ENCODE data around the gene QSOX2.

Gene QSOX2

GRCh38 chr9:136285501-136286358 lies 40.1 kb upstream of the QSOX2 start:
- H2AFZ ChIP-seq (ENCODE audit: low read length) = no peak overlapping the region
- H3F3A ChIP-seq (ENCODE audit: insufficient read depth, low read length) = no peaks in the 10 kb centered on the region
- H3K9ac ChIP-seq (ENCODE audit: low read length) = no peak overlapping the region
- H3K4me1 ChIP-seq (ENCODE audit: low read length) = peaks cover 3% of the 10 kb centered on the region; the same call in 1 of the 2 replicates
- DNase-seq = no peak
- H3K36me3 ChIP-seq (replicated peaks; ENCODE audit: insufficient read depth, low read length) = no peaks in the 10 kb centered on the region
- H3K27me3 ChIP-seq (replicated peaks; ENCODE audit: insufficient read depth, low read length) = peaks cover 86% of the 10 kb centered on the region
- no peak overlapping the region for H3K4me3 ChIP-seq (ENCODE audit: low read length)
- H3K4me2 ChIP-seq (ENCODE audit: low read depth, low read length) = no peak overlapping the region
- H3K79me2 ChIP-seq (ENCODE audit: low read length) = no peaks in the 10 kb centered on the region
- no peaks in the 10 kb centered on the region for H3K9me3 ChIP-seq (replicated peaks; ENCODE audit: insufficient read depth, low read length)
- no peaks in the 10 kb centered on the region for H3K9me2 ChIP-seq (replicated peaks; ENCODE audit: insufficient read depth, low read length)
- H3K27ac ChIP-seq (ENCODE audit: low read length) = no peak overlapping the region
- TF ChIP-seq CTCF (IDR thresholded peaks at IDR 0.05; ENCODE audit: low read length) (no peak), EZH2 (optimal IDR thresholded peaks at IDR 0.05; ENCODE audit: low read depth, low read length) (no peak), EZH2phosphoT487 (IDR thresholded peaks at IDR 0.05; ENCODE audit: low read length) (no peak)
- H4K20me1 ChIP-seq (ENCODE audit: insufficient read depth, low read length) = no peaks in the 10 kb centered on the region

GRCh38 chr9:136284951-136285350 lies 39.3 kb upstream of the QSOX2 start:
- no peak for TF ChIP-seq CTCF (IDR thresholded peaks at IDR 0.05; ENCODE audit: low read length)
- no peak for TF ChIP-seq EZH2phosphoT487 (IDR thresholded peaks at IDR 0.05; ENCODE audit: low read length)
- TF ChIP-seq EZH2 (optimal IDR thresholded peaks at IDR 0.05; ENCODE audit: low read depth, low read length) = no peak
- Histone ChIP-seq H3K4me1 (ENCODE audit: low read length) (peaks cover 3% of the 10 kb centered on the region; the same call in 1 of the 2 replicates), H3K9ac (ENCODE audit: low read length) (no peak overlapping the region), H3K9me3 (replicated peaks; ENCODE audit: insufficient read depth, low read length) (no peaks in the 10 kb centered on the region), H3K4me2 (ENCODE audit: low read depth, low read length) (no peak overlapping the region), H3F3A (ENCODE audit: insufficient read depth, low read length) (no peaks in the 10 kb centered on the region), H3K27ac (ENCODE audit: low read length) (no peak overlapping the region), H4K20me1 (ENCODE audit: insufficient read depth, low read length) (no peaks in the 10 kb centered on the region), H3K79me2 (ENCODE audit: low read length) (no peaks in the 10 kb centered on the region), H3K36me3 (replicated peaks; ENCODE audit: insufficient read depth, low read length) (no peaks in the 10 kb centered on the region), H2AFZ (ENCODE audit: low read length) (no peak overlapping the region), H3K4me3 (ENCODE audit: low read length) (no peak overlapping the region), H3K9me2 (replicated peaks; ENCODE audit: insufficient read depth, low read length) (no peaks in the 10 kb centered on the region), H3K27me3 (replicated peaks; ENCODE audit: insufficient read depth, low read length) (peaks cover 86% of the 10 kb centered on the region)
- no peak for DNase-seq

GRCh38 chr9:136284311-136284710 lies 38.7 kb upstream of the QSOX2 start:
- Histone ChIP-seq H3K27me3 (replicated peaks; ENCODE audit: insufficient read depth, low read length) (peaks cover 91% of the 10 kb centered on the region), H3K9me2 (replicated peaks; ENCODE audit: insufficient read depth, low read length) (no peaks in the 10 kb centered on the region), H3K36me3 (replicated peaks; ENCODE audit: insufficient read depth, low read length) (no peaks in the 10 kb centered on the region), H2AFZ (ENCODE audit: low read length) (no peak overlapping the region), H3K4me2 (ENCODE audit: low read depth, low read length) (no peak overlapping the region), H3K79me2 (ENCODE audit: low read length) (no peaks in the 10 kb centered on the region), H4K20me1 (ENCODE audit: insufficient read depth, low read length) (no peaks in the 10 kb centered on the region), H3K4me1 (ENCODE audit: low read length) (peaks cover 3% of the 10 kb centered on the region; the same call in 1 of the 2 replicates), H3K9ac (ENCODE audit: low read length) (no peak overlapping the region), H3F3A (ENCODE audit: insufficient read depth, low read length) (no peaks in the 10 kb centered on the region), H3K27ac (ENCODE audit: low read length) (no peak overlapping the region), H3K4me3 (ENCODE audit: low read length) (no peak overlapping the region), H3K9me3 (replicated peaks; ENCODE audit: insufficient read depth, low read length) (no peaks in the 10 kb centered on the region)
- no peak for TF ChIP-seq EZH2phosphoT487 (IDR thresholded peaks at IDR 0.05; ENCODE audit: low read length)
- no peak for TF ChIP-seq CTCF (IDR thresholded peaks at IDR 0.05; ENCODE audit: low read length)
- no peak for TF ChIP-seq EZH2 (optimal IDR thresholded peaks at IDR 0.05; ENCODE audit: low read depth, low read length)
- DNase-seq = no peak
